Omental fat pad (tissue), 4 donors: ENCODE data around the gene RARS2. TPM values are rescaled to one million over a fixed set of nuclear protein-coding genes. Genes with fewer than 3 reads are reported as not detected.

Experiments
- ATAC-seq: fragments of 150-250 bp; one replicate; pipeline ENCODE4 v1.9.1; 2016; ENCODE audit warnings: mild to moderate bottlenecking, moderate library complexity; ENCODE audit not compliant: low FRiP score
- DNase-seq: peaks from one replicate; pipeline ENCODE4 v3.0.0-alpha.2; 2019; ENCODE audit warnings: low spot score
- total RNA-seq, 4 donors: library from RNA; depleted of rRNA; stranded (reverse); fragments of >200 nt; gene quantifications; one replicate each; pipeline ENCODE4 v1.1.0, GENCODE V29; 2016
- TF ChIP-seq, protein P1 (sequence below), 3 donors: fragments of 450-650 bp; IDR thresholded peaks; one replicate each; pipeline ENCODE4 v1.5.1; 2016 to 2017; ENCODE audit warnings: antibody characterized with exemption in 3 of 3, mild to moderate bottlenecking in 3 of 3, moderate library complexity in 2 of 3

RARS2 gene
- total RNA-seq, 4 donors from 2014 or later = 21.8 to 43.2 (median 22.9) TPM

DNA sequence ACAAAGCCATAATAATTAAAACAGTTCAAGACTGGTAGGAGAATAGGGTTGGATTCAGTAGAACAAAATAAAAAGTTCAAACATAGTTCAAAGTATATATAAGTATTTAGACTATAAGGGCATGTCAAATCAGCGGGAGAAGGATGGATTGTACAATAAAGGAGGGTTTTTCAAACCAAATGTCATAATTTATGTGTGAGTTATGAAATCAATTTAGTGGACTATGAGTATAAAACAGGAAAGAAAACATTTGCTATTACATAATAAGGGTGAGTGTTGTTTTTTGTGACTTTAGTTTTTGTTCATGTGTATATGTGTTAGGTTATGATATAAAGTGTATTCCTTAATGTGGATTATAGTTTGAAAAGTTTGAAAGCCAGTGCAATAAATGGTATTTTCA is 10.8 kb upstream of the RARS2 start:
- DNase-seq (no peak), ATAC-seq (no peak)
- TF ChIP-seq, protein P1, sequence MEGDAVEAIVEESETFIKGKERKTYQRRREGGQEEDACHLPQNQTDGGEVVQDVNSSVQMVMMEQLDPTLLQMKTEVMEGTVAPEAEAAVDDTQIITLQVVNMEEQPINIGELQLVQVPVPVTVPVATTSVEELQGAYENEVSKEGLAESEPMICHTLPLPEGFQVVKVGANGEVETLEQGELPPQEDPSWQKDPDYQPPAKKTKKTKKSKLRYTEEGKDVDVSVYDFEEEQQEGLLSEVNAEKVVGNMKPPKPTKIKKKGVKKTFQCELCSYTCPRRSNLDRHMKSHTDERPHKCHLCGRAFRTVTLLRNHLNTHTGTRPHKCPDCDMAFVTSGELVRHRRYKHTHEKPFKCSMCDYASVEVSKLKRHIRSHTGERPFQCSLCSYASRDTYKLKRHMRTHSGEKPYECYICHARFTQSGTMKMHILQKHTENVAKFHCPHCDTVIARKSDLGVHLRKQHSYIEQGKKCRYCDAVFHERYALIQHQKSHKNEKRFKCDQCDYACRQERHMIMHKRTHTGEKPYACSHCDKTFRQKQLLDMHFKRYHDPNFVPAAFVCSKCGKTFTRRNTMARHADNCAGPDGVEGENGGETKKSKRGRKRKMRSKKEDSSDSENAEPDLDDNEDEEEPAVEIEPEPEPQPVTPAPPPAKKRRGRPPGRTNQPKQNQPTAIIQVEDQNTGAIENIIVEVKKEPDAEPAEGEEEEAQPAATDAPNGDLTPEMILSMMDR (IDR thresholded peaks at IDR 0.05) = no peak

DNA sequence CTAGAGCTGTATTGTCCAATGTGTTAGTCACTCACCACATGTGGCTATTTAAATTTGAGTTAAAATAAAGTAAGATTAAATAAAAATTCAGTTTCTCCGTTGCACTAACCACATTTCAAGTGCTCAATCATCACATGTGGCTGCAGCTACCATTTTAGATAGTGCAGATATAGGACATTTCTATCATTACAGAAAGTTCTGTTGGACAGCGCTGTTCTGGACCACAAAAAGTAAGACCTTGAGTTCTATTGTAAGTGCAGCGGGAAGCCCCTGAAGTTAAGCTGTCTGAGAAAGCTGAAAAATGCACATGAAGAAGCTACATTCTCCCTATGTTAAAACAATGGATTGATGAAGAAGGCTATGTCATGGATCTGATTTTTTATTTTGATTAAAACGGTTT is 1.2 kb upstream of the RARS2 start:
- no peak for DNase-seq
- TF ChIP-seq, protein P1 (IDR thresholded peaks at IDR 0.05) = no peak
- ATAC-seq = no peak

DNA sequence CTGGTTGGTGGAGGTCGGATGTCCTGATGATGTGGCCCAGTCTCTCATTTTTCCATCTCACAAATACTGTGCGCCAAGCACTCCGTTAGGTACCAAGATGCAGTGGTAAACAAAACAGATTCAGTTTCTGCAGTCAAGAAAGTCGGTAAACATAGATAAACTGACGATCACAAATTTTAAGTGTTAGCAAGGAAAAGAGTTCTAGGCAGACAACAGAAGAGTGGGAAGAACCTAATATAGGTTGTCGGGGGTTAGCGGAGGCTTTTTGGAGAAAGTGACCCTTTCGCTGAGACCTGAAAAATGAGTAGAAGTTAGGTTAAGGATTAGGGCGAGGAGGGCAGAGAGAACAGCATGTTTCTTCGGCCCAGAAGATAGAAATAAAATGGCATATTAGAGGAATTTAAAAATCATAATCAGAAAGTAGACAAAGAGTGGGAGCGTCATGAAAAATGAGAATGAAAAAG is 662 bp upstream of the RARS2 start:
- TF ChIP-seq, protein P1 (IDR thresholded peaks at IDR 0.05) = no peak
- DNase-seq (no peak), ATAC-seq (no peak)

DNA sequence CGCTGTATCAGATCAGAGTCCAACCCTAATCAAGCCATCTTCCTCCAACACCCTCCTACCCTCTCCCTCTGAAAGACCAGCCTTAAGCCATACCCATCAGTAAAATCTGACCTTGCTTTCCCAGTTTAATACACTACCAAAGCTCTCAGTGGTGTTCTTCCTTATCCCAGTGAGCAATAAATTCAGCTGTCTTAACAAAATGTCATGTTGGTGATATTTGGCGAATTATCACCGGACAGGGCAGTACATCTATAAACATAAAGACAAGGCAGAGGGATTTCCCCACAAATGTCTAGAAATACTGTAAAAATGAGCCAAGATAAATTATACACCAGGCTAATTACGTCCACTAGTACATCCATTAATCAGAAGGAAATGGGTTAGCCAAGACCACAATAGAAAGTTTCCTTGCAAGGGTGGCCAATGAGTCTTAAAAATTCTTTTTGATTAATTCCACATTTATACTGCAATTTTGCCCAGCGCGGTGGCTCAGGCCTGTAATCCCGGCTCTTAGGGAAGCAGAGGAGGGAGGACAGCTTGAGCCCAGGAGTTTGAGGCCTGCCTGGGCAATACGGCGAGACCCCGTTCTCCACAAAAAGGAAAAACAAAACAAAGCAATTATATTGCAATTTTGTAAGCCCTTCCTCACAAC is 905 bp downstream of the RARS2 start:
- no peak for ATAC-seq
- DNase-seq = no peak

DNA sequence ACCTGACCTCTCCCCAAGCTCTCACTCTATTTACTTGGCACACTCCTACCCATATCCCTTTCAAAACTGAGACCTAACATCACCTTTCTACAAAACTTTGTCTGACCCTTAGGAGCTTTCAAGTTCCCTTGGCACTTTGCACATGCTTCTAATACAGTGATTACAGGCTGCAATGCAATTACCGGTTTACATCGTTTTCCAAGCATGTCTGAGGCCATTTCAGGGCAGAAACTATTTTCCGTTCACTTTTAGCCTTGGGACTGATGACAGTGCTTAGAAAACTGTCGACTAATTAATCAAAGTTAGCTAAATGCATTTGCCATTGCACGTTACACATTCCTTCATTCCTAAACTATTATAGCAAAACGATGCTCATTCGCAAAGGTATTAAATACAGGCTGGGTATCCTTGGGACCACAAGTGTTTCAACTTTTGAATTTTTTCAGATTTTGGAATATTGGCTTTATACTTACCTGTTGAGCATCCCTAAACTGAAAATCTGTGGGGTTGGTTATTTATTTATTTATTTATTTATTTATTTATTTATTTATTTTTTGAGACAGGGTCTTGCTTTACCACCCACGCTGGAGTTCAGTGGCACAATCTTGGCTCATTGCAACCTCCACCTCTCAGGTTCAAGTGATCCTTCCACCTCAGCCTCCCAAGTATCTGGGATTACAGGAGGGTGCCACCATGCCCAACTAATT is 3.3 kb downstream of the RARS2 start:
- DNase-seq = no peak
- TF ChIP-seq, protein P1 (IDR thresholded peaks at IDR 0.05) = no peak
- no peak for ATAC-seq

More for the DNA sequence above, 905 bp downstream of the RARS2 start:
- TF ChIP-seq, protein P1 (IDR thresholded peaks at IDR 0.05) = no peak

DNA sequence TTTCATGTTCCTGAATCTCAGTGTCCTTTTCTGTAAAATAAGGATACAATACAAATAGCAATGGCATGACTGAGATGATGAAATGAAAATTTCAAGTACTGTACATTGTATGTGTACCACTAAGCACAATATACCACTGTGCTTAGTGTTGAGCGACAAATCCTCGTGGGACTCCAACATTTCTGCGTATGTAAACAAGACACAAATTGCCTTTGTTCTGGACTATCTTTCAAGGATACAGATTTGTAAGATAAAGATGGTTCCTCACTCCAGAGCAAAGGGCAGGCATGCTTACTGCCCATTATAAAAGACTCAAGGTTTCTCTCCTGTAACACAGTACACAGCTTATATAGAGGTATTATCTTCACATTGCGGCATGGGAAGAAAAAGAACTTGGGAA is 6.0 kb downstream of the RARS2 start:
- DNase-seq (no peak), ATAC-seq (no peak)
- TF ChIP-seq, protein P1 (IDR thresholded peaks at IDR 0.05) = no peak

DNA sequence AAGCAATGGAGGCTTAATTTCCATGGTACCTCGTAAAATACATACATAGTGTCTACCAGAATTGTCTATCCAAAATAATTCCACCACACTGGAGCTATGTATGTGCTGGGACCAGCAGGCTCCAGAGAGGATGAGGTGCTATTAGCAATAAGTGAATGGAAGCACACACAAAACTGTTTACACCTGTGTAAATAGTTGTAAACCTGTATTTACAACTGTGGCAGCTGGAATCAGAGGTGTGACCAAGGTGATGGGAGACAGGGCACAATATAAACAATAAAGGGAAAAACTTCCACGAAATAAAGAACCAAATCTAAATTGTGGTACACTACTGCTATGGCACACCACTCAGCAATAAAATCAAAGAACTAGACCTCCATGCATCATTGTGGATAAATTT is 14.4 kb downstream of the RARS2 start:
- DNase-seq (no peak), ATAC-seq (no peak)
- TF ChIP-seq, protein P1 (IDR thresholded peaks at IDR 0.05) = no peak
